ENCODE data around the gene MCC.

The MCC gene

DNA sequence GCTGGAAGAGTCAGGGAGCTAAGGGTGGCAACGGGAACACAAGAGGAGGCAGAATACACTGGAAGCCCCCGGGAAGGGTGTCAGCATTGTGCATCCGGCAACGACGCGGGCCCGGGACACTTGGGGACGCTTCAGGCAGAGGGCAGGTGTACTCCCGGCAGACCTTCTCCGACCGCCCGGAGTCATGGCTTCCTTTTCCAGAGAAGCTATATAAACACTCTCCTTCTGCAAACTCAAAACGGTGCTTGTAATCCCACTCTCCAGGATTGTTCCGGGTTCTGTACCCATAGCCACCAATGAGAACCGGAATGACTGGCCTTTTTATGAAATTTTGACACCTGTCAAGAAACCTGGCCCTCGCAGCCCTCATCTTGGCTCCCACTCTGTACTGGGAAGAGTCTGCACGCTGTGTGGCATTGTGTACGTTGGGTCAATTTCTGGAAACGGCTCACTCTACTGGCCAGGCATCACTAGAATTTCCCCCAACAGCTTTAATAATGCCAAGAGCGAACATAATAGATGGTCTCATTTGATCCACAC, 462 bp upstream of the MCC start:
- no peak for DNase-seq
- H3K4me3 ChIP-seq (ENCODE audit: insufficient read depth in 1 of 2, low read depth in 1 of 2, low read length in 2 of 2): peak overlapping the region; percentile 85 to 92
- peak overlapping the region; percentile 87 for H3K9ac ChIP-seq (ENCODE audit: low read length)
- peak overlapping the region; percentile 86 for H3K27ac ChIP-seq (ENCODE audit: low read length, poor library complexity, severe bottlenecking)
- no peak overlapping the region for H3K14ac ChIP-seq (ENCODE audit: low read length in 2 of 2)
- peak overlapping the region; percentile 84 for H3K4me2 ChIP-seq (ENCODE audit: low read length, poor library complexity, severe bottlenecking)
- H2BK12ac ChIP-seq (ENCODE audit: low read length in 2 of 2): peak overlapping the region; percentile 94
- peak overlapping the region; percentile 85 for H2AFZ ChIP-seq (ENCODE audit: low read depth, low read length)
- peak overlapping the region; percentile 95 for H2BK120ac ChIP-seq (ENCODE audit: low read depth, low read length)
- H2BK5ac ChIP-seq (ENCODE audit: low read depth, low read length, poor library complexity, severe bottlenecking): peak overlapping the region; percentile 76
- H2BK15ac ChIP-seq (ENCODE audit: low read depth, poor library complexity, severe bottlenecking): peak overlapping the region; percentile 54
- WGBS: 25% methylated on average over 19 of the region's 20 CpGs
- peak overlapping the region; percentile 97 for H4K8ac ChIP-seq (ENCODE audit: low read length)
- H3K4me1 ChIP-seq (ENCODE audit: control insufficient read depth, insufficient read depth, low read depth, low read length): peaks cover 5% of the 10 kb centered on the region
- peak overlapping the region; percentile 40 for H2AK5ac ChIP-seq (ENCODE audit: low read length, severe bottlenecking)
- peak overlapping the region; percentile 96 for H4K91ac ChIP-seq (ENCODE audit: low read length)
- H3K9me3 ChIP-seq (ENCODE audit: control insufficient read depth, low read length): peaks cover 15% of the 10 kb centered on the region
- H3K23ac ChIP-seq (ENCODE audit: low read length in 2 of 2): no peak overlapping the region
- peaks cover 6% of the 10 kb centered on the region for H3K79me1 ChIP-seq (replicated peaks; ENCODE audit: low read length, poor library complexity, severe bottlenecking)
- H3K36me3 ChIP-seq (ENCODE audit: control insufficient read depth in 1 of 2, insufficient read depth in 2 of 2, low read depth in 1 of 2, low read length in 2 of 2): no peaks in the 10 kb centered on the region
- no peaks in the 10 kb centered on the region for H3K27me3 ChIP-seq (ENCODE audit: control insufficient read depth in 1 of 2, insufficient read depth in 1 of 2, low read length in 2 of 2)
- peak overlapping the region; percentile 90 to 100 for H3K18ac ChIP-seq (ENCODE audit: low read depth in 1 of 2, low read length in 2 of 2)
- H3K4ac ChIP-seq (ENCODE audit: low read depth in 1 of 2, low read length in 2 of 2): peak overlapping the region; percentile 84 to 85

- no peak overlapping the region for H2AK5ac ChIP-seq (ENCODE audit: low read length, severe bottlenecking)
- peak overlapping the region; percentile 85 to 92 for H3K4me3 ChIP-seq (ENCODE audit: insufficient read depth in 1 of 2, low read depth in 1 of 2, low read length in 2 of 2)
- H3K4me2 ChIP-seq (ENCODE audit: low read length, poor library complexity, severe bottlenecking): peak overlapping the region; percentile 98
- peak overlapping the region; percentile 99 for H2AFZ ChIP-seq (ENCODE audit: low read depth, low read length)
- H4K91ac ChIP-seq (ENCODE audit: low read length): no peak overlapping the region
- H2BK5ac ChIP-seq (ENCODE audit: low read depth, low read length, poor library complexity, severe bottlenecking): no peak overlapping the region
- peaks cover 6% of the 10 kb centered on the region for H3K79me1 ChIP-seq (replicated peaks; ENCODE audit: low read length, poor library complexity, severe bottlenecking)
- H3K4me1 ChIP-seq (ENCODE audit: control insufficient read depth, insufficient read depth, low read depth, low read length): peaks cover 5% of the 10 kb centered on the region
- H3K14ac ChIP-seq (ENCODE audit: low read length in 2 of 2): no peak overlapping the region
- H3K23ac ChIP-seq (ENCODE audit: low read length in 2 of 2): peak overlapping the region in 1 of 2 experiments; percentile 40
- no peak overlapping the region for H4K8ac ChIP-seq (ENCODE audit: low read length)
- no peaks in the 10 kb centered on the region for H3K36me3 ChIP-seq (ENCODE audit: control insufficient read depth in 1 of 2, insufficient read depth in 2 of 2, low read depth in 1 of 2, low read length in 2 of 2)
- DNase-seq: peak; percentile 52
- no peaks in the 10 kb centered on the region for H3K27me3 ChIP-seq (ENCODE audit: control insufficient read depth in 1 of 2, insufficient read depth in 1 of 2, low read length in 2 of 2)
- WGBS: 5% methylated on average over 18 of the region's 18 CpGs
- peak overlapping the region in 1 of 2 experiments; percentile 18 for H3K18ac ChIP-seq (ENCODE audit: low read depth in 1 of 2, low read length in 2 of 2)
- H3K4ac ChIP-seq (ENCODE audit: low read depth in 1 of 2, low read length in 2 of 2): peak overlapping the region in 1 of 2 experiments; percentile 59
- H2BK120ac ChIP-seq (ENCODE audit: low read depth, low read length): peak overlapping the region; percentile 51
- H3K9me3 ChIP-seq (ENCODE audit: control insufficient read depth, low read length): peaks cover 15% of the 10 kb centered on the region
- no peak overlapping the region for H3K27ac ChIP-seq (ENCODE audit: low read length, poor library complexity, severe bottlenecking)
- peak overlapping the region; percentile 87 for H2BK15ac ChIP-seq (ENCODE audit: low read depth, poor library complexity, severe bottlenecking)
- H2BK12ac ChIP-seq (ENCODE audit: low read length in 2 of 2): peak overlapping the region in 1 of 2 experiments; percentile 100
- H3K9ac ChIP-seq (ENCODE audit: low read length): peak overlapping the region; percentile 87
Measured at GRCh38 chr5:113487416-113487780, 855 bp downstream of the MCC start.

DNA sequence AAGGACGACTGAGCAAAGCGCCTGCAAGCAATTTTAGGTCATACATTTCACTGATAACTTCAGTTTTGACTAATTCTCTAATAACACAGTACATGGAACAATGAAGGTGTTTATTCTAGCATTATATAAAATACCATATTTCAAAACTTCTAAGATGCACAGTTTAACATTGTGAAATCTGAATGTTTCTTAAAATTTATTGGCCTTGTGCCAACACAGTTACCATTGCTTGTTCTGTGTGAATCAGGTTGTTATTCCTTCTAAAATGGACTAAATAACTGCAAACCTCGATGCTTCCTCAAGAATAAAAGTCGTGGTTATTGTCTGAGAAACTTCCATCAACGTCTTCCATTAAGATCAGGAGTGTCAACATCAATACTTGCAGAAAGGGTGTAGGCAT, 8.0 kb downstream of the MCC start:
- H2AK5ac ChIP-seq (ENCODE audit: low read length, severe bottlenecking): no peak overlapping the region
- no peaks in the 10 kb centered on the region for H3K27me3 ChIP-seq (ENCODE audit: control insufficient read depth in 1 of 2, insufficient read depth in 1 of 2, low read length in 2 of 2)
- no peaks in the 10 kb centered on the region for H3K4me1 ChIP-seq (ENCODE audit: control insufficient read depth, insufficient read depth, low read depth, low read length)
- no peak overlapping the region for H2AFZ ChIP-seq (ENCODE audit: low read depth, low read length)
- no peak overlapping the region for H3K18ac ChIP-seq (ENCODE audit: low read depth in 1 of 2, low read length in 2 of 2)
- no peak overlapping the region for H3K9ac ChIP-seq (ENCODE audit: low read length)
- no peak overlapping the region for H2BK5ac ChIP-seq (ENCODE audit: low read depth, low read length, poor library complexity, severe bottlenecking)
- no peak overlapping the region for H4K8ac ChIP-seq (ENCODE audit: low read length)
- no peak overlapping the region for H3K23ac ChIP-seq (ENCODE audit: low read length in 2 of 2)
- WGBS: 100% methylated on average over 1 of the region's 5 CpGs
- H3K79me1 ChIP-seq (replicated peaks; ENCODE audit: low read length, poor library complexity, severe bottlenecking): peaks cover 3% of the 10 kb centered on the region
- H3K4me3 ChIP-seq (ENCODE audit: insufficient read depth in 1 of 2, low read depth in 1 of 2, low read length in 2 of 2): no peak overlapping the region
- H3K9me3 ChIP-seq (ENCODE audit: control insufficient read depth, low read length): no peaks in the 10 kb centered on the region
- H3K36me3 ChIP-seq (ENCODE audit: control insufficient read depth in 1 of 2, insufficient read depth in 2 of 2, low read depth in 1 of 2, low read length in 2 of 2): no peaks in the 10 kb centered on the region
- H3K14ac ChIP-seq (ENCODE audit: low read length in 2 of 2): no peak overlapping the region
- no peak overlapping the region for H3K27ac ChIP-seq (ENCODE audit: low read length, poor library complexity, severe bottlenecking)
- no peak for DNase-seq
- no peak overlapping the region for H2BK15ac ChIP-seq (ENCODE audit: low read depth, poor library complexity, severe bottlenecking)
- H2BK12ac ChIP-seq (ENCODE audit: low read length in 2 of 2): no peak overlapping the region
- no peak overlapping the region for H3K4ac ChIP-seq (ENCODE audit: low read depth in 1 of 2, low read length in 2 of 2)
- H4K91ac ChIP-seq (ENCODE audit: low read length): no peak overlapping the region
- no peak overlapping the region for H2BK120ac ChIP-seq (ENCODE audit: low read depth, low read length)
- H3K4me2 ChIP-seq (ENCODE audit: low read length, poor library complexity, severe bottlenecking): no peak overlapping the region

- DNase-seq: no peak
- Histone ChIP-seq H3K79me1 (replicated peaks; ENCODE audit: low read length, poor library complexity, severe bottlenecking) (no peaks in the 10 kb centered on the region), H3K36me3 (ENCODE audit: control insufficient read depth in 1 of 2, insufficient read depth in 2 of 2, low read depth in 1 of 2, low read length in 2 of 2) (no peaks in the 10 kb centered on the region), H3K4ac (ENCODE audit: low read depth in 1 of 2, low read length in 2 of 2) (no peak overlapping the region), H3K14ac (ENCODE audit: low read length in 2 of 2) (no peak overlapping the region), H2BK15ac (ENCODE audit: low read depth, poor library complexity, severe bottlenecking) (no peak overlapping the region), H2BK12ac (ENCODE audit: low read length in 2 of 2) (no peak overlapping the region), H2AFZ (ENCODE audit: low read depth, low read length) (no peak overlapping the region), H3K27me3 (ENCODE audit: control insufficient read depth in 1 of 2, insufficient read depth in 1 of 2, low read length in 2 of 2) (no peaks in the 10 kb centered on the region), H3K9me3 (ENCODE audit: control insufficient read depth, low read length) (no peaks in the 10 kb centered on the region), H2BK5ac (ENCODE audit: low read depth, low read length, poor library complexity, severe bottlenecking) (no peak overlapping the region), H3K23ac (ENCODE audit: low read length in 2 of 2) (no peak overlapping the region), H2AK5ac (ENCODE audit: low read length, severe bottlenecking) (no peak overlapping the region), H3K4me1 (ENCODE audit: control insufficient read depth, insufficient read depth, low read depth, low read length) (no peaks in the 10 kb centered on the region), H4K91ac (ENCODE audit: low read length) (no peak overlapping the region), H3K4me2 (ENCODE audit: low read length, poor library complexity, severe bottlenecking) (no peak overlapping the region), H3K9ac (ENCODE audit: low read length) (no peak overlapping the region), H2BK120ac (ENCODE audit: low read depth, low read length) (no peak overlapping the region), H3K27ac (ENCODE audit: low read length, poor library complexity, severe bottlenecking) (no peak overlapping the region), H3K4me3 (ENCODE audit: insufficient read depth in 1 of 2, low read depth in 1 of 2, low read length in 2 of 2) (no peak overlapping the region), H3K18ac (ENCODE audit: low read depth in 1 of 2, low read length in 2 of 2) (no peak overlapping the region), H4K8ac (ENCODE audit: low read length) (no peak overlapping the region)
- WGBS: 97% methylated on average over 3 of the region's 3 CpGs
Measured at GRCh38 chr5:113478691-113479090, 9.6 kb downstream of the MCC start.
